ENCODE results near the gene TMEM11. TPM values are rescaled to one million over a fixed set of nuclear protein-coding genes. Genes with fewer than 3 reads are reported as not detected.

TMEM11 gene
- polyA plus RNA-seq, 2 of the 4 experiments (the other 2 are of a cell fraction), result 57.7 to 61.0 TPM

DNA sequence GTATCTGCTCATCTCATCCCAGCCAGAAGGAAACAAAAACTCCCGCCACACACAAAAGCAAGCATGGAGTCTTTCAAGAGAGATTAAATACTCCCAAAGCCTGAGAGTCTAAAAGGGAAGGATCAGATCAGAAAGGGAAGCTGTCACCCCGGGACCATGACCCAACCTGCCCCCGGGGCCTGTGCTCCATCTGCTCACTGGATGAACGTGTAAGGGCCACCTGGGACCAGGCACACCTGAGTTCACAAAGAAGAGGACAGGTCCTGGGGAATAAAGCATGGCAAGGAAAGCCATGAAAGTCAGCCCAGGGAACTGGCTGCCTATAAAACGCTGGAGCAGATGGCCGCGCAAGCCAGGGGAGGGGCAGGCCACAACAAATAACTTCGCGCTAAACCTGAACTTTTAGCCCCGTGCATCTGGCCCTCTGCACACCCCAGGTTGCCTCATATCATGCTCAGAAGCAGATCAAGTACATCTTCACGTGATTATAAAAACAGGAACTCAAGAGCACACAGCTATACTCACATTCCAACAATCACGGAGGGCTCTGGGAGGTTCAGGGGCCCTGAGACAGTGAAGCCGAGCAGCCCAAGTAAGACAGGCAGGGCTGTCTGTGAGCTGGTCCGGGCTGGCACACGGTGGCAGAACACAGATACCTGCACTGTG, 3.4 kb downstream of the TMEM11 start:
- TF ChIP-seq HDAC2 (IDR thresholded peaks at IDR 0.05), result no peak
- TF ChIP-seq MAFK (IDR thresholded peaks at IDR 0.05; ENCODE audit: partially characterized antibody), result no peak
- Histone ChIP-seq H3K4me1 (peaks cover 21% of the 10 kb centered on the region), H3K9me3 (no peaks in the 10 kb centered on the region), H3K4me3 (no peak overlapping the region), H3K4me2 (no peak overlapping the region), H3K27ac (no peak overlapping the region)
- FAIRE-seq (no peak), DNase-seq (ENCODE audit: low read depth in 1 of 2, low spot score in 1 of 2) (no peak), ATAC-seq (no peak)
- ChIA-PET CTCF (interaction anchor here (0.5 to 2.5 kb wide), 8 partner anchors 11 to 1380 kb away, joined by 3 to 7 read pairs (median 3); partner anchors contain the start of gene USP22), POLR2A (no interaction called here)
- 94% methylated on average over 15 of the region's 15 CpGs for WGBS (ENCODE audit: missing lambda C conversion rate)

DNA sequence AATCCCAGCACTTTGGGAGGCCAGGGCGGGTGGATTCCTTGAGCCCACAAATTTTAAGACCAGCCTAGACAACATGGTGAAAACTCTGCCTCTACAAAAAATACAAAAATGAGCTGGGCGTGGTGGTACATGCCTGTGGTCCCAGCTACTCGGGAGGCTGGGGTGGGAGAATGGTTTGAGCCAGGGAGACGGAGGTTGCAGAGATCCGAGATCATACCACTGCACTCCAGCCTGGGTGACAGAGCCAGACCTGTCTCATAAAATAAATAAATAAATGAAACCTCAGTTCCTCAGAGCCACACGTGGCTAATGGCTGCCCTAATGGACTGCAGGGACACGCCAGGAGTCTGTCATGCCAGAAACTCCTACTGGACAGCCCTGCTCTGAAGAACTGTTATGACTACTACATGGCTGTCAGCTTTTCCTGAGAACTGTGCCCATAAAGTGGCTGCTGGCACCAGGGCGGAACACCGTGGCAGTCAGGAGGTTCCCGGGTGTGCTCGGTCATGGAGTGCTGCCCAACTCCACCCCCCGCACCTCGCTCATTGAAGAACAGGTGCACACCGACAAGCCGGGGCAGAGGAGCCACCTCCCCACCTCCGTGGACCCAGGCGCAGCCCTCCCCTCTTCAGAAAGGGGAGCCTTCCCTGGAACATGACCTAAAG, 4.3 kb downstream of the TMEM11 start:
- Histone ChIP-seq H3K27ac (no peak overlapping the region), H3K9me3 (no peaks in the 10 kb centered on the region), H3K4me3 (no peak overlapping the region), H3K4me2 (no peak overlapping the region), H3K4me1 (peaks cover 15% of the 10 kb centered on the region)
- ATAC-seq, result no peak
- WGBS (ENCODE audit: missing lambda C conversion rate), result 89% methylated on average over 17 of the region's 17 CpGs
- no peak for DNase-seq (ENCODE audit: low read depth in 1 of 2, low spot score in 1 of 2)
- FAIRE-seq, result no peak
- TF ChIP-seq ELK1 (IDR thresholded peaks at IDR 0.05; ENCODE audit: low read depth, low read length) (no peak), HOXB5 (CRISPR knock-in tag; IDR thresholded peaks at IDR 0.05) (no peak), KDM1A (IDR thresholded peaks at IDR 0.05; ENCODE audit: low read depth) (no peak), EHF (CRISPR knock-in tag; IDR thresholded peaks at IDR 0.05) (no peak), MAZ (IDR thresholded peaks at IDR 0.05; ENCODE audit: borderline replicate concordance, low read depth, low read length) (no peak)
- CTCF ChIA-PET, result interaction anchor here (1.2 kb wide), 1 partner anchor 71 kb away, joined by 3 read pairs; no protein-coding TSS in a partner anchor
- POLR2A ChIA-PET, result no interaction called here

DNA sequence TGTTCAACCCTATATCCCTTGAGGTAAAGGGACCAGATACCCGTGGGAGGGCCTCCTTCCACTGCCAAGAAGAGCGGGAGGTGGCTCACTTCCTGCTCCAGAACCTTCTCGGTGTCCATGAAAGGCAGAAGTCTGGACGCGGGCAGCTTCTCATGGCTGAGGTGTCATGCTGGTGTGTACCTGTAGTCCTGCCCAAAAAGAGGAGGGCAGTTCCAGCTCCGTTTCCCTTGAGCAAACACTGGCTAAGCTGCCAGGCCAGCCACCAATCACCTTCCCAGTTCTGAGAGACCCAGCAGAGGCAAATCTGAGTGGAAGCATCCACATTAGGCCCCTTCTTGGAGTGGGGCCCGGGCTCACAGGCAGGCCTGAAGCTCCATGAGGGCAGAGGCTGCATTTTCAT, 5.6 kb downstream of the TMEM11 start:
- Histone ChIP-seq H3K9me3 (no peaks in the 10 kb centered on the region), H3K4me1 (peaks cover 15% of the 10 kb centered on the region), H3K4me3 (no peak overlapping the region), H3K27ac (no peak overlapping the region), H3K4me2 (no peak overlapping the region)
- WGBS (ENCODE audit: missing lambda C conversion rate), result 78% methylated on average over 7 of the region's 7 CpGs
- ChIA-PET CTCF (interaction anchor here (1.4 kb wide), 1 partner anchor 16 kb away, joined by 6 read pairs; no protein-coding TSS in a partner anchor), POLR2A (no interaction called here)
- FAIRE-seq (no peak), ATAC-seq (no peak), DNase-seq (ENCODE audit: low read depth in 1 of 2, low spot score in 1 of 2) (no peak)
- no peak for TF ChIP-seq NR3C1 (IDR thresholded peaks at IDR 0.05)
- no peak for TF ChIP-seq PHF8 (IDR thresholded peaks at IDR 0.05; ENCODE audit: borderline replicate concordance, low read depth)
- TF ChIP-seq SMC3 (IDR thresholded peaks at IDR 0.05), result no peak
- TF ChIP-seq HMGXB4 (CRISPR knock-in tag; IDR thresholded peaks at IDR 0.05; ENCODE audit: borderline replicate concordance), result no peak
- TF ChIP-seq SREBF2 (IDR thresholded peaks at IDR 0.05), result no peak
- no peak for TF ChIP-seq ESRRA (IDR thresholded peaks at IDR 0.05; ENCODE audit: borderline replicate concordance, low read length)
- no peak for TF ChIP-seq RARB (CRISPR knock-in tag; IDR thresholded peaks at IDR 0.05)
- TF ChIP-seq KDM1A (IDR thresholded peaks at IDR 0.05; ENCODE audit: low read depth), result no peak

GRCh38 chr17:21204935-21205334, 9.0 kb downstream of the TMEM11 start:
- H3K4me2 ChIP-seq, result no peak overlapping the region
- FAIRE-seq (no peak), DNase-seq (ENCODE audit: low read depth in 1 of 2, low spot score in 1 of 2) (no peak), ATAC-seq (no peak)
- POLR2A ChIA-PET, result no interaction called here
- 89% methylated on average over 9 of the region's 9 CpGs for WGBS (ENCODE audit: missing lambda C conversion rate)
- CTCF ChIA-PET, result no interaction called here
- H3K9me3 ChIP-seq, result no peaks in the 10 kb centered on the region
- no peak overlapping the region for H3K4me3 ChIP-seq
- no peak overlapping the region for H3K27ac ChIP-seq
- no peaks in the 10 kb centered on the region for H3K4me1 ChIP-seq
- TF ChIP-seq RARB (CRISPR knock-in tag; IDR thresholded peaks at IDR 0.05) (no peak), BHLHE40 (IDR thresholded peaks at IDR 0.05; ENCODE audit: low read depth, low read length) (no peak), ZFP36 (IDR thresholded peaks at IDR 0.05; ENCODE audit: borderline replicate concordance, partially characterized antibody) (no peak), KDM1A (IDR thresholded peaks at IDR 0.05; ENCODE audit: low read depth) (no peak), RNF2 (IDR thresholded peaks at IDR 0.05; ENCODE audit: borderline replicate concordance, low read depth) (no peak), MYC (IDR thresholded peaks at IDR 0.05; ENCODE audit: borderline replicate concordance, low read length) (no peak), EHMT2 (IDR thresholded peaks at IDR 0.05; ENCODE audit: low read depth) (no peak), TP53 (CRISPR knock-in tag; IDR thresholded peaks at IDR 0.05) (no peak)
- TF ChIP-seq, protein P1, sequence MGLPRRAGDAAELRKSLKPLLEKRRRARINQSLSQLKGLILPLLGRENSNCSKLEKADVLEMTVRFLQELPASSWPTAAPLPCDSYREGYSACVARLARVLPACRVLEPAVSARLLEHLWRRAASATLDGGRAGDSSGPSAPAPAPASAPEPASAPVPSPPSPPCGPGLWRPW (IDR thresholded peaks at IDR 0.05), result no peak
- TF ChIP-seq, protein P2, sequence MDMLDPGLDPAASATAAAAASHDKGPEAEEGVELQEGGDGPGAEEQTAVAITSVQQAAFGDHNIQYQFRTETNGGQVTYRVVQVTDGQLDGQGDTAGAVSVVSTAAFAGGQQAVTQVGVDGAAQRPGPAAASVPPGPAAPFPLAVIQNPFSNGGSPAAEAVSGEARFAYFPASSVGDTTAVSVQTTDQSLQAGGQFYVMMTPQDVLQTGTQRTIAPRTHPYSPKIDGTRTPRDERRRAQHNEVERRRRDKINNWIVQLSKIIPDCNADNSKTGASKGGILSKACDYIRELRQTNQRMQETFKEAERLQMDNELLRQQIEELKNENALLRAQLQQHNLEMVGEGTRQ (IDR thresholded peaks at IDR 0.05), result no peak

Measured in A549 (cell line).